ENCODE measurements around the gene FBRS. TPM values are rescaled to one million over a fixed set of nuclear protein-coding genes. Genes with fewer than 3 reads are reported as not detected.

FBRS gene
- total RNA-seq, 2 donors from 2014 or later, result 49.0 to 106 TPM

- Histone ChIP-seq H3K9me3 (no peaks in the 10 kb centered on the region), H3K4me3 (peak overlapping the region; percentile 97), H3K4me1 (replicated peaks) (peaks cover 10% of the 10 kb centered on the region), H3K27me3 (replicated peaks; ENCODE audit: insufficient read depth) (no peaks in the 10 kb centered on the region), H3K36me3 (peaks cover 6 to 21% of the 10 kb centered on the region in 2 donors), H3K27ac (peak overlapping the region; percentile 99)
- WGBS, result under 1% methylated on average over 65 of the region's 76 CpGs
- DNase-seq (ENCODE audit: low spot score), result peak; percentile 92
- intact Hi-C loops (cut with DNase I), result loop anchor here (5.0 kb wide), 1 partner anchor 41 kb away; the partner anchor contains the start of gene FBRS
- TF ChIP-seq POLR2AphosphoS5 (IDR thresholded peaks at IDR 0.05) (peak; percentile 95), POLR2A (IDR thresholded peaks at IDR 0.05) (peak; percentile 68), CTCF (IDR thresholded peaks at IDR 0.05) (peak in 2 of 4 experiments; percentile 11 to 24)
Measured at GRCh38 chr16:30698139-30698815, 40.0 kb downstream of the FBRS start.

- H3K4me3 ChIP-seq, result peak within 1 kb of the TSS; percentile 97
- H3K9me3 ChIP-seq, result no peaks in the 10 kb centered on the region
- intact Hi-C loops (cut with DNase I), result loop anchor here (5.0 kb wide), 1 partner anchor 42 kb away; the partner anchor contains the start of gene FBRS
- no peaks in the 10 kb centered on the region for H3K27me3 ChIP-seq (replicated peaks; ENCODE audit: insufficient read depth)
- 1% methylated on average over 45 of the region's 57 CpGs for WGBS
- H3K36me3 ChIP-seq, result peaks cover 12 to 29% of the 10 kb centered on the region in 2 donors
- peaks cover 10% of the 10 kb centered on the region for H3K4me1 ChIP-seq (replicated peaks)
- DNase-seq (ENCODE audit: low spot score), result peak; percentile 71
- H3K27ac ChIP-seq, result peak within 1 kb of the TSS; percentile 99
- no peak for TF ChIP-seq CTCF (IDR thresholded peaks at IDR 0.05)
- TF ChIP-seq POLR2A (IDR thresholded peaks at IDR 0.05), result peak; percentile 21
- TF ChIP-seq POLR2AphosphoS5 (IDR thresholded peaks at IDR 0.05), result no peak
Measured at GRCh38 chr16:30698816-30699614, 40.8 kb downstream of the FBRS start, which contains the start of gene SRCAP. SRCAP (plus strand) TSS chr16:30699171; CDS start chr16:30700825, 1,654 bp downstream.

GRCh38 chr16:30699615-30700099 is 41.4 kb downstream of the FBRS start:
- no peaks in the 10 kb centered on the region for H3K9me3 ChIP-seq
- no peaks in the 10 kb centered on the region for H3K27me3 ChIP-seq (replicated peaks; ENCODE audit: insufficient read depth)
- peak overlapping the region; percentile 97 for H3K4me3 ChIP-seq
- TF ChIP-seq POLR2AphosphoS5 (IDR thresholded peaks at IDR 0.05) (no peak), POLR2A (IDR thresholded peaks at IDR 0.05) (no peak), CTCF (IDR thresholded peaks at IDR 0.05) (no peak)
- peak overlapping the region; percentile 99 for H3K27ac ChIP-seq
- DNase-seq (ENCODE audit: low spot score), result no peak
- H3K36me3 ChIP-seq, result peaks cover 17 to 35% of the 10 kb centered on the region in 2 donors
- WGBS, result 25% methylated on average over 8 of the region's 8 CpGs
- intact Hi-C loops (cut with DNase I), result loop anchor here (5.0 kb wide), 1 partner anchor 42 kb away; the partner anchor contains the start of gene FBRS
- H3K4me1 ChIP-seq (replicated peaks), result peaks cover 10% of the 10 kb centered on the region

GRCh38 chr16:30700491-30700890 is 42.3 kb downstream of the FBRS start:
- Histone ChIP-seq H3K4me1 (replicated peaks) (peaks cover 10% of the 10 kb centered on the region), H3K9me3 (no peaks in the 10 kb centered on the region), H3K4me3 (no peak overlapping the region), H3K36me3 (peaks cover 18 to 38% of the 10 kb centered on the region in 2 donors), H3K27ac (no peak overlapping the region), H3K27me3 (replicated peaks; ENCODE audit: insufficient read depth) (no peaks in the 10 kb centered on the region)
- intact Hi-C loops (cut with DNase I), result no loop called here
- 43% methylated on average over 9 of the region's 9 CpGs for WGBS
- TF ChIP-seq CTCF (IDR thresholded peaks at IDR 0.05) (no peak), POLR2AphosphoS5 (IDR thresholded peaks at IDR 0.05) (no peak), POLR2A (IDR thresholded peaks at IDR 0.05) (no peak)
- DNase-seq (ENCODE audit: low spot score), result no peak
